Osteoblast (primary cell): ENCODE results near the gene GPR180. TPM values are rescaled to one million over a fixed set of nuclear protein-coding genes. Genes with fewer than 3 reads are reported as not detected.

Experiments
- DNase-seq: peaks from one replicate; pipeline ENCODE4 v3.0.0; 2011; ENCODE audit warnings: low spot score, mixed read lengths; ENCODE audit not compliant: insufficient read length; ENCODE audit errors: missing footprints
- H2AFZ ChIP-seq: 2 replicates; pipeline ENCODE4 v1.6.0; 2011; ENCODE audit warnings: mild to moderate bottlenecking, low read length
- H3K27ac ChIP-seq: 2 replicates; pipeline ENCODE4 v1.5.1; 2011; ENCODE audit warnings: mild to moderate bottlenecking, low read depth, low read length, moderate library complexity
- H3K27me3 ChIP-seq: 2 replicates; pipeline ENCODE4 v1.6.0; 2012; ENCODE audit warnings: mild to moderate bottlenecking, control low read depth, inconsistent platforms, low read length, moderate library complexity; ENCODE audit not compliant: insufficient read depth
- H3K36me3 ChIP-seq: 2 replicates; pipeline ENCODE4 v1.5.1; 2011; ENCODE audit warnings: mild to moderate bottlenecking, low read length, control low read depth, moderate library complexity; ENCODE audit not compliant: insufficient read depth
- H3K4me1 ChIP-seq: 2 replicates; pipeline ENCODE4 v1.5.1; 2011; ENCODE audit warnings: mild to moderate bottlenecking, low read length, control low read depth, moderate library complexity; ENCODE audit not compliant: insufficient read depth
- H3K4me2 ChIP-seq: 2 replicates; pipeline ENCODE4 v1.6.0; 2011; ENCODE audit warnings: mild to moderate bottlenecking, low read length; ENCODE audit not compliant: insufficient read depth
- H3K4me3 ChIP-seq: fragments of 200-600 bp; sonication (generic); 3 replicates; pipeline ENCODE4 v1.5.1; 2012; ENCODE audit warnings: mild to moderate bottlenecking, low read length, inconsistent platforms; ENCODE audit not compliant: insufficient read depth
- H3K79me2 ChIP-seq: 2 replicates; pipeline ENCODE4 v1.6.0; 2012; ENCODE audit warnings: mild to moderate bottlenecking, low read length, control low read depth, inconsistent platforms; ENCODE audit not compliant: insufficient read depth
- H3K9me3 ChIP-seq: 2 replicates; pipeline ENCODE4 v1.5.1; 2011; ENCODE audit warnings: low read depth, low read length, control low read depth
- H4K20me1 ChIP-seq: 2 replicates; pipeline ENCODE4 v1.6.0; 2012; ENCODE audit warnings: mild to moderate bottlenecking, low read length, control low read depth; ENCODE audit not compliant: insufficient read depth
- CTCF ChIP-seq: IDR thresholded peaks from 2 replicates; pipeline ENCODE4 v1.5.1; 2011; ENCODE audit warnings: mild to moderate bottlenecking, low read depth, low read length, moderate library complexity; ENCODE audit errors: extremely low read depth
- total RNA-seq: library from RNA; depleted of rRNA; stranded (reverse); fragments of >200 nt; gene quantifications from 2 replicates; pipeline ENCODE4 v1.2.3, GENCODE V29; 2012

GPR180 gene
- total RNA-seq, 1 donor: 8.7 TPM

GRCh38 chr13:94609196-94609595, 7.5 kb downstream of the GPR180 start:
- DNase-seq: no peak
- no peaks in the 10 kb centered on the region for H3K4me1 ChIP-seq
- peaks cover 45% of the 10 kb centered on the region for H3K79me2 ChIP-seq
- H4K20me1 ChIP-seq: peaks cover 3% of the 10 kb centered on the region
- no peak overlapping the region for H3K4me2 ChIP-seq
- no peak overlapping the region for H3K4me3 ChIP-seq
- no peaks in the 10 kb centered on the region for H3K9me3 ChIP-seq
- H3K36me3 ChIP-seq: peaks cover 41% of the 10 kb centered on the region
- H3K27me3 ChIP-seq: no peaks in the 10 kb centered on the region
- no peak overlapping the region for H3K27ac ChIP-seq
- no peak for TF ChIP-seq CTCF
- no peak overlapping the region for H2AFZ ChIP-seq

GRCh38 chr13:94610475-94610874, 8.8 kb downstream of the GPR180 start:
- H3K27me3 ChIP-seq: no peaks in the 10 kb centered on the region
- H3K79me2 ChIP-seq: peaks cover 40% of the 10 kb centered on the region
- no peaks in the 10 kb centered on the region for H3K4me1 ChIP-seq
- no peak overlapping the region for H3K27ac ChIP-seq
- H3K9me3 ChIP-seq: no peaks in the 10 kb centered on the region
- no peak for DNase-seq
- no peak overlapping the region for H2AFZ ChIP-seq
- no peak for TF ChIP-seq CTCF
- peaks cover 3% of the 10 kb centered on the region for H4K20me1 ChIP-seq
- peaks cover 46% of the 10 kb centered on the region for H3K36me3 ChIP-seq
- H3K4me3 ChIP-seq: no peak overlapping the region
- H3K4me2 ChIP-seq: no peak overlapping the region

GRCh38 chr13:94612050-94612449, 10.4 kb downstream of the GPR180 start:
- peaks cover 5% of the 10 kb centered on the region for H4K20me1 ChIP-seq

DNA sequence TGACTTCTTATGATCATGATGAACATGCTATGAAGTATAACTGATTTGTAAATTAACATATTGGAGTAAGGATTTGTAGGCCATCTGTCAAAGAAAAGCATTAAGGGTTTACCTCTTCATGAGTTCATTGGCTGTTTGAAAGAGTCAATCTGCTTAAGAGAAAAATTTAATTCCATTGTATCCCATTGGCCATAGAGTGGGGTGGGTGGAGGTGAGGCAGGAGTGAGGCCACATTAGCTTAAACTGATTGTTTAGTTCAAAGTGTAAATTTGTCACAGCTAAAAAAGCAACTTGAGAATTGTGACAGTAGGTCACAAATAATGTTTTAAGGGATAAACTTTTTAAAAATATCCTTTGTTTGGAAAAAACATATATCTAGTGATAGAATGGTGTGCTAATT, 11.4 kb downstream of the GPR180 start:
- Histone ChIP-seq H2AFZ (no peak overlapping the region), H3K79me2 (peaks cover 18% of the 10 kb centered on the region), H3K27me3 (no peaks in the 10 kb centered on the region), H3K9me3 (no peaks in the 10 kb centered on the region), H3K36me3 (peaks cover 24% of the 10 kb centered on the region), H3K4me3 (no peak overlapping the region), H3K27ac (no peak overlapping the region), H3K4me1 (no peaks in the 10 kb centered on the region), H3K4me2 (no peak overlapping the region), H4K20me1 (peaks cover 4% of the 10 kb centered on the region)
- DNase-seq: no peak
- no peak for TF ChIP-seq CTCF

More at GRCh38 chr13:94612050-94612449, 10.4 kb downstream of the GPR180 start:
- no peak for DNase-seq
- no peak for TF ChIP-seq CTCF
- H3K4me2 ChIP-seq: no peak overlapping the region
- no peaks in the 10 kb centered on the region for H3K9me3 ChIP-seq
- no peak overlapping the region for H3K27ac ChIP-seq
- H2AFZ ChIP-seq: no peak overlapping the region
- H3K4me3 ChIP-seq: no peak overlapping the region
- H3K36me3 ChIP-seq: peaks cover 32% of the 10 kb centered on the region
- H3K79me2 ChIP-seq: peaks cover 28% of the 10 kb centered on the region
- H3K27me3 ChIP-seq: no peaks in the 10 kb centered on the region
- H3K4me1 ChIP-seq: no peaks in the 10 kb centered on the region
